Colonic mucosa (tissue), 4 donors: ENCODE data around the gene PYGO2. TPM values are rescaled to one million over a fixed set of nuclear protein-coding genes. Genes with fewer than 3 reads are reported as not detected.
"Not testable (repeated sequence)": the region's sequence is repeated elsewhere in the genome, so short reads cannot be mapped to it uniquely, and the experiment has no call there.

Experiments
- DNase-seq: peaks from one replicate; pipeline ENCODE4 v3.0.0-alpha.2; 2020
- H3K27ac ChIP-seq: fragments of 200-600 bp; one replicate; pipeline ENCODE4 v1.8.0; 2021
- H3K27me3 ChIP-seq: fragments of 200-600 bp; one replicate; pipeline ENCODE4 v1.8.0; 2021
- H3K36me3 ChIP-seq: fragments of 200-600 bp; one replicate; pipeline ENCODE4 v1.8.0; 2021
- H3K4me1 ChIP-seq: fragments of 200-600 bp; one replicate; pipeline ENCODE4 v1.8.0; 2021; ENCODE audit warnings: mild to moderate bottlenecking
- H3K4me3 ChIP-seq: fragments of 200-600 bp; one replicate; pipeline ENCODE4 v1.8.0; 2021
- H3K9ac ChIP-seq, 2 donors: one replicate each; pipeline ENCODE4 v1.7.0; 2013; ENCODE audit warnings: control low read depth in 2 of 2, low read depth in 2 of 2, low read length in 2 of 2
- H3K9me3 ChIP-seq: fragments of 200-600 bp; one replicate; pipeline ENCODE4 v1.8.0; 2021
- CTCF ChIP-seq: fragments of 200-600 bp; IDR thresholded peaks from one replicate; pipeline ENCODE4 v1.8.0; 2022; ENCODE audit warnings: antibody characterized with exemption, mild to moderate bottlenecking
- intact Hi-C: fragments of 100-400 bp; cut with DNase I; formaldehyde crosslinking; loops from one replicate; pipeline ENCODE4 v1.14.1; 2022
- total RNA-seq, 2 donors: library from RNA; stranded (reverse); fragmentation: NEBNext Ultra II Directional in 1 of 2; extraction: Animal tissue kit (Norgen Biotek cat#: 25700) in 1 of 2; gene quantifications; one replicate each; pipeline ENCODE4 v1.2.1, GENCODE V29; 2021
- donor health status: healthy.
- donor health status: DM: no; HTN: no; CAD: no.
- donor health status: DM: no; HTN: no; CAD: no.

The PYGO2 gene
- total RNA-seq, 2 donors from 2014 or later: 25.8 to 33.8 TPM

GRCh38 chr1:154988058-154988954 lies 26.7 kb upstream of the PYGO2 start:
- no peak overlapping the region for H3K4me3 ChIP-seq
- no peak overlapping the region for H3K27ac ChIP-seq
- peaks cover 7% of the 10 kb centered on the region for H3K36me3 ChIP-seq
- H3K9ac ChIP-seq: no peak overlapping the region
- no peaks in the 10 kb centered on the region for H3K27me3 ChIP-seq
- intact Hi-C loops: no loop called here
- no peak for TF ChIP-seq CTCF
- no peak for DNase-seq
- no peaks in the 10 kb centered on the region for H3K9me3 ChIP-seq
- peaks cover 5% of the 10 kb centered on the region for H3K4me1 ChIP-seq

- no peak for DNase-seq
- no peak for TF ChIP-seq CTCF
- peaks cover 7% of the 10 kb centered on the region for H3K36me3 ChIP-seq
- no peak overlapping the region for H3K4me3 ChIP-seq
- H3K27ac ChIP-seq: no peak overlapping the region
- intact Hi-C loops: no loop called here
- H3K9me3 ChIP-seq: no peaks in the 10 kb centered on the region
- no peaks in the 10 kb centered on the region for H3K27me3 ChIP-seq
- no peak overlapping the region for H3K9ac ChIP-seq
- peaks cover 5% of the 10 kb centered on the region for H3K4me1 ChIP-seq
Measured at GRCh38 chr1:154987326-154987725, 25.7 kb upstream of the PYGO2 start.

DNA sequence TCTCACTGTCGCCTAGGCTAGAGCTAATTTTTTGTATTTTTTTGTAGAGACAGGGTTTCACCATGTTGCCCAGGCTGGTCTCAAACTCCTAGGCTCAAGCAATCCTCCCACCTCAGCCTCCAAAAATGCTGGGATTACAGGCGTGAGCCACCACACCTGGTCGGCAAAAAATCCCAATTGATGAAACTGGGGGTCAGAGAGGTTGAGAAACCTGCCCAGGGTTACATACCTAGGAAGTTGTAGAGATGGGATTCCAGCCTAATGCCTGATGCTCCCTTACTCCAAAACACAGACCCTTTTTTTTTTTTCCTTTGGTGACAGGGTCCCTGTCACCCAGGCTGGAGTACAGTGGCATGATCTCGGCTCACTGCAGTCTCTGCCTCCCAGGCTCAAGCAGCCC lies 25.2 kb upstream of the PYGO2 start:
- H3K27ac ChIP-seq, H3K4me3 ChIP-seq, H3K9ac ChIP-seq, H3K36me3 ChIP-seq, DNase-seq, H3K27me3 ChIP-seq, H3K4me1 ChIP-seq, H3K9me3 ChIP-seq, intact Hi-C loops: not testable (repeated sequence)

GRCh38 chr1:154983776-154984466 lies 22.3 kb upstream of the PYGO2 start:
- Histone ChIP-seq H3K4me1 (peaks cover 5% of the 10 kb centered on the region), H3K27ac (peak overlapping the region; percentile 53), H3K9me3 (no peaks in the 10 kb centered on the region), H3K36me3 (peaks cover 7% of the 10 kb centered on the region), H3K27me3 (no peaks in the 10 kb centered on the region), H3K9ac (peak overlapping the region; percentile 74 to 97), H3K4me3 (peak overlapping the region; percentile 78)
- TF ChIP-seq CTCF: no peak
- DNase-seq: no peak
- intact Hi-C loops: no loop called here

- Histone ChIP-seq H3K27ac (peak within 1 kb of the TSS; percentile 53), H3K4me3 (peak within 1 kb of the TSS; percentile 78), H3K27me3 (no peaks in the 10 kb centered on the region), H3K9me3 (no peaks in the 10 kb centered on the region), H3K4me1 (peaks cover 5% of the 10 kb centered on the region), H3K9ac (peak within 1 kb of the TSS; percentile 74 to 97), H3K36me3 (no peaks in the 10 kb centered on the region)
- peak; percentile 99 for DNase-seq
- TF ChIP-seq CTCF: no peak
- intact Hi-C loops: no loop called here
Measured at GRCh38 chr1:154982897-154983648, 21.5 kb upstream of the PYGO2 start, which contains the start of gene FLAD1. Gene FLAD1 (plus strand): TSS chr1:154983344. CDS start chr1:154983695, 351 bp downstream.
